ENCODE measurements around the gene NAPA.

- no peak for TF ChIP-seq CTCF (IDR thresholded peaks at IDR 0.05)
- TF ChIP-seq POLR2A (IDR thresholded peaks at IDR 0.05), result no peak
These were observed 58.0 kb downstream of the NAPA start for GRCh38 chr19:47456721-47457474.
